HepG2 (cell line): ENCODE results near the gene CNTN5.

Source experiments
- CREB1 ChIP-seq, 2 experiments: fragments of 450-650 bp in 1 of 2; IDR thresholded peaks; 2 replicates each; pipeline ENCODE4 v1.6.1; 2016 to 2017; ENCODE audit warnings: control low read depth in 1 of 2, mild to moderate bottlenecking in 1 of 2, missing compliant biosample characterization in 1 of 2, missing genetic modification characterization in 1 of 2
- EHMT2 ChIP-seq: fragments of 200-600 bp; sonication (generic); IDR thresholded peaks from 2 replicates; pipeline ENCODE4 v1.7.0; 2017; ENCODE audit warnings: antibody characterized with exemption, low read depth, low read length, borderline replicate concordance
- ELF1 ChIP-seq: sonication (generic); formaldehyde crosslinking; IDR thresholded peaks from 2 replicates; pipeline ENCODE4 v1.4.0; 2020; ENCODE audit warnings: missing genetic modification reagents
- ELF4 ChIP-seq: sonication (generic); formaldehyde crosslinking; IDR thresholded peaks from 2 replicates; pipeline ENCODE4 v1.5.0; 2020; ENCODE audit warnings: missing genetic modification reagents, mild to moderate bottlenecking, moderate library complexity, borderline replicate concordance
- HIVEP1 ChIP-seq: sonication (generic); formaldehyde crosslinking; IDR thresholded peaks from 2 replicates; pipeline ENCODE4 v1.4.0; 2020; ENCODE audit warnings: mild to moderate bottlenecking, missing genetic modification reagents
- NFYB ChIP-seq: sonication (generic); formaldehyde crosslinking; IDR thresholded peaks from 2 replicates; pipeline ENCODE4 v1.4.0; 2020; ENCODE audit warnings: missing genetic modification reagents
- RAD21 ChIP-seq: fragments of 450-650 bp; formaldehyde crosslinking; IDR thresholded peaks from 2 replicates; pipeline ENCODE4 v1.5.0; 2020; ENCODE audit warnings: mild to moderate bottlenecking
- SP1 ChIP-seq, 2 experiments: fragments of 450-650 bp in 1 of 2; sonication (generic) in 1 of 2; formaldehyde crosslinking in 1 of 2; IDR thresholded peaks; 2 replicates each; pipeline versions ENCODE4 v1.4.0 to v1.6.1; 2016 to 2020; ENCODE audit warnings: missing genetic modification reagents in 1 of 2
- TF ChIP-seq, protein P1 (sequence below), 2 experiments: sonication (generic) in 1 of 2; formaldehyde crosslinking in 1 of 2; IDR thresholded peaks; 2 replicates each; pipeline versions ENCODE4 v1.5.1 to v1.6.1; 2011 to 2020; ENCODE audit warnings: borderline replicate concordance in 1 of 2, low read depth in 1 of 2, low read length in 1 of 2, mild to moderate bottlenecking in 1 of 2, missing genetic modification reagents in 1 of 2, moderate library complexity in 1 of 2
- TF ChIP-seq, protein P2 (sequence below): sonication (generic); formaldehyde crosslinking; IDR thresholded peaks from 2 replicates; pipeline ENCODE4 v1.5.0; 2020; ENCODE audit warnings: mild to moderate bottlenecking, missing genetic modification reagents, moderate library complexity
- TF ChIP-seq, protein P3 (sequence below), 2 experiments: IDR thresholded peaks; 2 replicates each; pipeline ENCODE4 v1.6.1; 2011 to 2012; ENCODE audit warnings: low read length in 2 of 2, borderline replicate concordance in 1 of 2, low read depth in 1 of 2, mild to moderate bottlenecking in 1 of 2, moderate library complexity in 1 of 2

DNA sequence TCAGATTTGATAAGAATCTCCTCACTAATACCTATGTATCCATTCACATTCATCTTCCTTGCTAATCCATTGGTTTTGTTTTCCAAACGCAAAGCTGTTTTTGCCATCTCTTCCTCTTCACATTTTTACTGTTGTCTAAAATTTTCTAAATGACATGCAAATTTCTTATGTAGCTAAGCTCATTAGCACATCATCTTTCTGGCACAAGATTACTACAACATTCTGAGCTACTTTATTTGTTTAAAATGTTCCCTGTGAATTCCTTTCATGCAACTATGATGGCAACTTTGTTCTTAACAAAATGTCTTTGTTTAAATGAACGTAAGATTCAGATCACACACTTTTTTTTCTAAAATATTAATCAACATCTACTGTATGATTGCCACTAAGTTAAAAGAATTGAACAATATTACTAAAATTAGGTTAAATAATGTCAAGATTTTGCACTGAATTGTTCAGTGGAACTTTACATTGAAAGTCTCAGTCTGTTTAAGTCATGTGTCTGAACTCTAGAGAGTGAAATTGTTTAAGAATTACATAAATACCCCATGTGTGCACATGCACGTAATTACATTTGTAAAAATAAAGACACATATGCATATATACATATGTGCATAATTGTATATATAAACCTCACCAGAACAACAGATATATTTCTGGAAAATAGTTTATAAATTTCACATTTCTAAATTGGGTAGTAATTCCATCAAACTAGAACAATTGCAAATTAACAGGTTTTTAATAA is 688.4 kb downstream of the CNTN5 start:
- TF ChIP-seq ELF1 (no peak), HIVEP1 (no peak), EHMT2 (no peak), RAD21 (no peak), CREB1 (IDR thresholded peaks at IDR 0.05) (no peak), CREB1 (CRISPR knock-in tag; IDR thresholded peaks at IDR 0.05) (no peak), ELF4 (CRISPR knock-in tag) (no peak), SP1 (IDR thresholded peaks at IDR 0.05) (no peak), SP1 (CRISPR knock-in tag; IDR thresholded peaks at IDR 0.05) (no peak), NFYB (CRISPR knock-in tag) (no peak)
- TF ChIP-seq, protein P1, sequence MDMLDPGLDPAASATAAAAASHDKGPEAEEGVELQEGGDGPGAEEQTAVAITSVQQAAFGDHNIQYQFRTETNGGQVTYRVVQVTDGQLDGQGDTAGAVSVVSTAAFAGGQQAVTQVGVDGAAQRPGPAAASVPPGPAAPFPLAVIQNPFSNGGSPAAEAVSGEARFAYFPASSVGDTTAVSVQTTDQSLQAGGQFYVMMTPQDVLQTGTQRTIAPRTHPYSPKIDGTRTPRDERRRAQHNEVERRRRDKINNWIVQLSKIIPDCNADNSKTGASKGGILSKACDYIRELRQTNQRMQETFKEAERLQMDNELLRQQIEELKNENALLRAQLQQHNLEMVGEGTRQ (IDR thresholded peaks at IDR 0.05; ENCODE audit: low read depth, low read length): no peak
- TF ChIP-seq, protein P1 (CRISPR knock-in tag; IDR thresholded peaks at IDR 0.05; ENCODE audit: borderline replicate concordance): no peak
- TF ChIP-seq, protein P2, sequence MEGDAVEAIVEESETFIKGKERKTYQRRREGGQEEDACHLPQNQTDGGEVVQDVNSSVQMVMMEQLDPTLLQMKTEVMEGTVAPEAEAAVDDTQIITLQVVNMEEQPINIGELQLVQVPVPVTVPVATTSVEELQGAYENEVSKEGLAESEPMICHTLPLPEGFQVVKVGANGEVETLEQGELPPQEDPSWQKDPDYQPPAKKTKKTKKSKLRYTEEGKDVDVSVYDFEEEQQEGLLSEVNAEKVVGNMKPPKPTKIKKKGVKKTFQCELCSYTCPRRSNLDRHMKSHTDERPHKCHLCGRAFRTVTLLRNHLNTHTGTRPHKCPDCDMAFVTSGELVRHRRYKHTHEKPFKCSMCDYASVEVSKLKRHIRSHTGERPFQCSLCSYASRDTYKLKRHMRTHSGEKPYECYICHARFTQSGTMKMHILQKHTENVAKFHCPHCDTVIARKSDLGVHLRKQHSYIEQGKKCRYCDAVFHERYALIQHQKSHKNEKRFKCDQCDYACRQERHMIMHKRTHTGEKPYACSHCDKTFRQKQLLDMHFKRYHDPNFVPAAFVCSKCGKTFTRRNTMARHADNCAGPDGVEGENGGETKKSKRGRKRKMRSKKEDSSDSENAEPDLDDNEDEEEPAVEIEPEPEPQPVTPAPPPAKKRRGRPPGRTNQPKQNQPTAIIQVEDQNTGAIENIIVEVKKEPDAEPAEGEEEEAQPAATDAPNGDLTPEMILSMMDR: no peak
- TF ChIP-seq, protein P3, sequence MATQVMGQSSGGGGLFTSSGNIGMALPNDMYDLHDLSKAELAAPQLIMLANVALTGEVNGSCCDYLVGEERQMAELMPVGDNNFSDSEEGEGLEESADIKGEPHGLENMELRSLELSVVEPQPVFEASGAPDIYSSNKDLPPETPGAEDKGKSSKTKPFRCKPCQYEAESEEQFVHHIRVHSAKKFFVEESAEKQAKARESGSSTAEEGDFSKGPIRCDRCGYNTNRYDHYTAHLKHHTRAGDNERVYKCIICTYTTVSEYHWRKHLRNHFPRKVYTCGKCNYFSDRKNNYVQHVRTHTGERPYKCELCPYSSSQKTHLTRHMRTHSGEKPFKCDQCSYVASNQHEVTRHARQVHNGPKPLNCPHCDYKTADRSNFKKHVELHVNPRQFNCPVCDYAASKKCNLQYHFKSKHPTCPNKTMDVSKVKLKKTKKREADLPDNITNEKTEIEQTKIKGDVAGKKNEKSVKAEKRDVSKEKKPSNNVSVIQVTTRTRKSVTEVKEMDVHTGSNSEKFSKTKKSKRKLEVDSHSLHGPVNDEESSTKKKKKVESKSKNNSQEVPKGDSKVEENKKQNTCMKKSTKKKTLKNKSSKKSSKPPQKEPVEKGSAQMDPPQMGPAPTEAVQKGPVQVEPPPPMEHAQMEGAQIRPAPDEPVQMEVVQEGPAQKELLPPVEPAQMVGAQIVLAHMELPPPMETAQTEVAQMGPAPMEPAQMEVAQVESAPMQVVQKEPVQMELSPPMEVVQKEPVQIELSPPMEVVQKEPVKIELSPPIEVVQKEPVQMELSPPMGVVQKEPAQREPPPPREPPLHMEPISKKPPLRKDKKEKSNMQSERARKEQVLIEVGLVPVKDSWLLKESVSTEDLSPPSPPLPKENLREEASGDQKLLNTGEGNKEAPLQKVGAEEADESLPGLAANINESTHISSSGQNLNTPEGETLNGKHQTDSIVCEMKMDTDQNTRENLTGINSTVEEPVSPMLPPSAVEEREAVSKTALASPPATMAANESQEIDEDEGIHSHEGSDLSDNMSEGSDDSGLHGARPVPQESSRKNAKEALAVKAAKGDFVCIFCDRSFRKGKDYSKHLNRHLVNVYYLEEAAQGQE (IDR thresholded peaks at IDR 0.05; ENCODE audit: borderline replicate concordance in 1 of 2, low read depth in 1 of 2, low read length in 2 of 2): no peak
